Stimulated activated CD4-positive, alpha-beta T cell treated with anti-CD3 and anti-CD28 coated beads, Interleukin-2, amount 100 ng/mL, for 24 hours (primary cell): ENCODE results near the gene RGS7.
"Not testable (repeated sequence)": the region's sequence is repeated elsewhere in the genome, so short reads cannot be mapped to it uniquely, and the experiment has no call there.

Experiments used
- DNase-seq, 2 donors: peaks; one replicate each; pipeline ENCODE4 v3.0.0-alpha.2; 2020

The RGS7 gene

DNA sequence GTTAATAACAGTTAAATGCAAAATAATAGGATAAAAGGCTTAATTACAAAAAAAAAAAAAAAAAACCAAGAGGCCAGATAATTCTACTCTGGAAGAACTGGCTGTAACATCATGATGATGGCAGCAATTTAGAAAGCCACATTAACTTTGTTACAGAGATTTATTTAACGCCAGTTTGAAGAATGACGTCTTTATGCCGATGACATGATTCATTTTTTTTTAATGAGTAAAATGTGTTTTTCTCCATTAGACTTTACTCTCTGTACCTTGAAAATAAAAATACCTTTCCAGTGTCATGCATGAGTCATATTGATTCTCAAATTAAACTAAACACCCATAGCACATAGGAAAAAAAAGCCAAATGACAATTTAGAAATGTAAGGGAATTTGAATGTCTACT lies 226.1 kb downstream of the RGS7 start:
- no peak for DNase-seq

DNA sequence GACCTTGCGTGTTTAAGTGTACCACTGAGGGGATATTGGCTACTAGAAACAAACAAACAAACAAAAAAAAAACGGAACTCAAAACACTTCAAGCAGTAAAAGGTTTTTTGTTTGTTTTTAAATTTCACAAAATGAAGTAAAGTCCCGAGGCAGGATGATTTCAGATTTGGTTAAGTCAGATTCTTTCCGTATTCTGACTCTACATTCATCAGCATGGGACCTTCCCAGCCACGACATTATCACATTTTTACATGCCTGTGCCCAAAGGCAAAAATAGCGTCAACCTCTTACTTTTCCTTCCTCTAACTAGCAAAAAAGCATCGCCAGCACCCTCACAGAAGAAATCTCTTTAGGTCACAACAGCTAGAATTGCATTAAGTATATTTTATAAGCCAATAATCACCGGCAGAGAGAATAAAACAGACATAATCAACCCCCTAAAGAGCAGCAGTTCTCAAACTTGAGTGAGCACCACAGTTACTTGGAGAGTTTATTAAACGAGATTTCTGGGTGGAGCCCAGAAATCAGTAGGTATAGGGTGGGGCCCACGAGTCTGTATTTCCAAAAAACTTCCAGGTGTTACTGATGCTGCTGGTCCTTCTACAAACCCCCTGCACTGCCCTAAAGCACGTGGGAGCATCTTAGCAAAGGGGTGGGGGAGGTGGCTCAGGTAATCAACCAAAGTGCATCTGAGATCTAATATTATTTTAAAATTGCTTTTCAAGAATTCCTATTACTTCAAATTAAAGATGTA lies 227.6 kb downstream of the RGS7 start:
- no peak for DNase-seq

GRCh38 chr1:241125286-241125685 lies 231.7 kb downstream of the RGS7 start:
- DNase-seq, result no peak

DNA sequence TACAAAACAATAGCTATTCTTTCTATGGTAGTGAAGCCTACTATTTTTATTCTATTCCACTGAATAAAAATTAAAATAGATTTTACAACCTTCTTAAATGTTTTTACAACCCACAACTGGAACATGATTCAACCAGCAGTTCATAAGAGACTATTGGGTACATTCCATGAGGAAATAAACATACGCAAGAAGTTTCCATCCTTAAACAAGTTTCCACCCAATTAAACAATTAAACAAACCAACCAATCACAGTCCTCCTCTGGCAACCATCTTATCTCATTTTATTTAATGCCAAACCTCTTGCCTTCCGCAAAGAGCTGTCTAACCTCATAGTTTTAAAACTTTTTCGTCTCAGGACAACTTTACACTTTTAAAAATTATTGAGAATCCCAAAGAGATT lies 239.0 kb downstream of the RGS7 start:
- DNase-seq, result no peak

GRCh38 chr1:241115784-241116183 lies 241.2 kb downstream of the RGS7 start:
- no peak for DNase-seq

DNA sequence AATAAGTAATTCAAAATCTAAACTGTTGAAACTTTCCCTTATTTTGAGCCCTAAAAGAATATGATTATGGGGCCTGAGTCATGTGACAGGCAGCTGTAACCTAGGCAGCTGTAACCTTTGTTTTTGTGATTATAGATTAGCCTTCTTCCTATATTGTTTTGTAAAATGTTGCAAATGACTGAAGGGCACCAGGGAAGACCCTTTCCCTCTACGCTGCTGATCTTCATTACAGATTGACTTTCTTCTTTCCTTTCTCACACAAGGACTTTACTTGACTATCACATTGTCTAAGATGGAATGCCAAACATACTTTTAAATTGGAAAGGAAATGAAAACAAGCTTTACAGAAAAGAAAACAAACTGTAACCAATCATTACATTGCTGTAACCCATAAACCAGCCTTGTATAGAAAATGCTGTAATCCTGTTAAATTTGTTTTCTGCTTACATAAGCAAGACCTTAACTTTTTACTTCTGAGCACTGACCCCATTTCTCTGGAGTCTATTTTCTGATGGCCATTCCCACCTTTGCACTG lies 242.2 kb downstream of the RGS7 start:
- no peak for DNase-seq

DNA sequence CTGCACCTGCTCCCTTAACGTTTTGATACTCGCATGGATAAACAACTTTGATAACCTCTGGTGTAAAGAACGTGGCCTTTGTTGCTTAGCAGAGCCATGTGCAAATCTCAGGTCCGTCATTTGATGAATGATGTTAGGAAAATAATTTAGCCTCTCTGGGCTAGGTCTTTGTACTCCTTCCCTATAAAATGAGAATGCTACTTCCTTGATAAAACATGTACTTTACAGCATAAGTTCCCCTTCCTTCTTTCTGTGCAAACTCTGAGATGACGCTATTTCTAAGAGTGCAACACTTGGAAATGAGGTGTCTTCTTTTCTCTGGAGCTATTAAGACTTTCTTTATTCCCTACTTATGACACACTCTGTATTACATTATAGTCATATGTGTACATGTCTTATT lies 243.4 kb downstream of the RGS7 start:
- no peak for DNase-seq

DNA sequence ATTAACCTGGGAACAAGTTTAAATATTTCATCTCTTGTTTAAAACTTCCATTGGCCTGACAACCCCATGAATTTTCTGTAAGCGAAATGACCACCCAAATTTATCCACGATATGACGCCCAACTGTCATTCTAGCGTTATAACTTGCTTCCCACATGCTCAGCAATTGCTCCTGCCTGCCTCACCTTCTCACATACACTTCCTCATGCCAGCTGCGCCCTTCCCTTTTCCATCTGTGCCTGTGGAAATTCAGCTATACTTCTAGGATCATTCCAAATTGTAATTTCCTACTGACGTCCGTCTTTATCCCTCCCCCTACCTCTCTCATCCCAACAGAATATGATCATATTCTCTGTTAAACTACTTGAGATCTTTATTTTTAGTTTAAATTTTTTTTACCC lies 248.0 kb downstream of the RGS7 start:
- no peak for DNase-seq

DNA sequence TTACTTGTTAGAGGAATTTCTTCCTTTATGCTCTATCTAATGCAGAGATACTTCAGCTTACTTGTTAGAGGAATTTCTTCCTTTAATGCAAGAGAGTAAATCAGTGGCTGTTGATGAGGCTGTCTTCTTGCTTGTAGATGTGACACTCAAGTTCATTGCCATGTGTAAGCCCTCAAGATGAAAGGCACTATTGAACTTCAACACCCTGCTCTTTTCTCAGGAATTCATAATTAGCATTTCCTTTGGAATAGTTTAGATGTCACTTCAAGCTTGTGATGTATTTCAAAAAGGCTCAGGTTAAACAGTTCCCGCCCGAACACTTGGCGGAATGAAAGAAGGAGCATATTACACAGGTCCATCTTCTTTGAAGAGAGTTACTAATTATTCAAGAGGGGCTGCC lies 251.9 kb downstream of the RGS7 start:
- DNase-seq, result no peak

DNA sequence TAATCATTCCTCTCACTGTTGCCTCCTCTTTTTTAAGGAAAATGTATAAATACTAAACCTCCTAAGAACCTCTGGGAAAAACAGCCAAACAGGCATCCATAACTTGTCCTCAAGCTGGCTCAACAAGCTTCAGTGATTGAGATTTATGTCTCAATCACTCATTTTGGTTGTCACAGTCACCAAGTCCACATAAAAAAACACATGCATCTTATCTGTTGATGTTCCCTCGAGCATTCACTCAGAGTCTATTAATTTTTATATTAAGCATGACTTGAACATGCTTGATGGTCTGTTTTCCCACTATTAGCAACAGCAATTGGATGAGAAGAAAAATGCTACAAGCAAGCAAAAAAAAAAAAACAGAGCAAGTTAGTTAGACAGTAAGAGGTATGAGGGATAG lies 254.3 kb downstream of the RGS7 start:
- DNase-seq, result no peak

DNA sequence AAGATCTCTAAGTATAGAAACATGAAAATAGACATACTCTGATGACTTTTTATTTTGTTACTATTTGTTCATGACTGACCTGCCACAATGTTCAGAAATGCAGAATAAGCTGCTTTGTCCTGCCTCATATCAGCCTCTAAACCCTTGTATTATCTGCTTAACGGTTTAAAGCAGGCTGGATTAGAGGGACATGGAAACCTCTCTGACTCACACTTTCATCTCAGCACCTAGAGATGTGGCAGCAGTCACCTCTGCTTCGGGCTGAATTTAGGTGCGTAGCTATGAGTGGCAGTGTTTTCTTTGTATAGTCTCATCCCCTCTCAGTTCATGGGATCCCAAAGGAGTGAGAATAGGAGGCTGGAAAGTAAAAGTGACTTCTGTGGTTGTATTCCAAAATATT lies 255.4 kb downstream of the RGS7 start:
- DNase-seq, result no peak

DNA sequence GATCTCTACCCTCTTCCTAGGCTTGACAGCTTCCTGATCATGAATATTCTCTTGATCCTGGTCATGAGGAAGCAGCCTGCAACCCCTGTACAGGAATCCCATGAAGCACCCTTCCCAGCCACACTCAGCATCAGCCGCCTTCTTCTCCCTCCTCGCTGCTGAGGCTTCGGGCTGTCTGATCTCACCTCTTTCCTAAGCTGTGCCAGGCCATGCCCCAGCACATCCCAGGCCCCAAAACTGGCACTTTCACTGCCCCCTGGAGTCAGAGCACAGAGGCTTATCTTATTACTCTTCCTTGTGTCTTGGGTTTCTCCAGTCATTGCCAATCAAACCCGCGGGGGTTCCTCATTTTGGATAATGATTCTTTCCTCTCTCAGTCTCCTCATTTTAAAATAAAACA lies 259.5 kb downstream of the RGS7 start:
- no peak for DNase-seq

DNA sequence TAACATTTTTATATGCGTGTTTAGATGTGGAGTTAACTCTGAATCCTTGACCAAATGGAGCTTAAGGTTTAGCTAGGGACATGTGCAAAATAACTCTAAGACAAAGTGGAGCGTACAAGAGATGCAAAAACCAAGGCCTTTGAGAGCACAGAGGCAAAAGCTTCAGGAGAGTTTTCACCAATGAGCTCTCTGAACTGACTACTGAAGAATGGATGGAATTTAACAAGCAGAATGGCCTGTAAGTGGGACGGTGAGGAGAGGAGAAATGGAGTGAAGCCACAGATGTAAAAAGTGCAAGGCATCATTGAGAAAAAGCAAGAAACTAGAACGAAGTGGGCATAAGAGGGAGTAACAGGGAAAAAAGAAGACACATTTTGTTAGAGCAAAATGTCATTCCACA lies 260.0 kb downstream of the RGS7 start:
- no peak for DNase-seq

DNA sequence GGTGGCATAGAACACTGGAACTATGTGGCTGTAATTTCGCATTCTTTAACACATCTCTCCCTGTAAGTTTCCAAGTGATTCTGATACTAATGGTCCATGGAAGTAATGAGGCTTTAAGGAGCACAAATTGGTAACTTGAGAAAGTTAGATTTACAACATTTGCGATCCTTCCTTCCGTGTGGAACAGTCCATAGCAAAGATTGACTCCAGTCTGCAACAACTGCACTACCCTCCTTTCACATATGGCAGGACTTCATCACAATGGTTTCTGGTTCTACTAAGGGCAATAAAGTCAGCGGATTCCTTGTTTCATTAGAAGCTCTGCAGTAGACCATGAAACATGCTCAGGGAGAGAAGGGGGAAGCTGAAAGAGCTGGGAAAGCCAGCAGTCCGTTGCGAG lies 261.2 kb downstream of the RGS7 start:
- no peak for DNase-seq

GRCh38 chr1:241090798-241091197 lies 266.2 kb downstream of the RGS7 start:
- no peak for DNase-seq

GRCh38 chr1:241089066-241089465 lies 267.9 kb downstream of the RGS7 start:
- not testable (repeated sequence) for DNase-seq

DNA sequence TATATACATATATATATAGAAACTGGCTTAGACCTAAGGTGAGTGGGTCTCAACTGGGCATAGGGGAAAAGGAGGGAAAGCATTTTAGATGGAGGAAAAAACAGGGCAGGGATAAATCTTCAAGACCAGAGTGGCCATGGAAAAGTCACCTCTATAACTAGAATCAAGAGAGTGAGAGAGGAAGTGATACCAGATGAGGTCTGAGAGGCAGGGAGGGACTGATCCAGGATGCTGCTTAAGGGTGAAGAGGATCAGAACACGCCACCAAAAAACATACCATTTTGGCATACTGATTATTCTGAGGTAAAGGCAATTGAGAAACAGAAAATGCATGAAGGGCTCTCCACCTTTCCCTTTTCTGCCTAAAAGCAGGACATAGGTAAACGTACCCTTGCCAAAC lies 268.9 kb downstream of the RGS7 start:
- not testable (repeated sequence) for DNase-seq

DNA sequence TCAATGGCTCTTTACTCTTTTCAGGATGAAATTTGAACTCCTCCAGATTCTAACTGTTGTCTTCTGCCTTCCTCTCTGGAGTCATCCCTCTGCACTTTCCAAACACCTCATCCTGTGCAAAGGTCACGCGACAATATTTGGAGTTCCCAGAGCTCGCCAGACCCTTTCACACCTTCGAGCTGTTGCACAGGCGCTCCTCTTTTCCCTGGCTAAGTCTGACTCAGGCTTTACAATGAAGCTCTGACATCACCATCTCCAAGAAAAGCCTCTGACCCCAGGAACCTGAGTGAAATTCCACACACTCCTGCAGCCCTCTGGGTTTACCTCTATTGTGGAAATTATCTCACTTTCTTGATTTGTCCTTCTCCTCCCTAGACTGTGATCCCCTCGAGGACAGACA lies 270.3 kb downstream of the RGS7 start:
- no peak for DNase-seq

- DNase-seq, result no peak
These were observed 273.7 kb downstream of the RGS7 start for GRCh38 chr1:241083285-241083684.

DNA sequence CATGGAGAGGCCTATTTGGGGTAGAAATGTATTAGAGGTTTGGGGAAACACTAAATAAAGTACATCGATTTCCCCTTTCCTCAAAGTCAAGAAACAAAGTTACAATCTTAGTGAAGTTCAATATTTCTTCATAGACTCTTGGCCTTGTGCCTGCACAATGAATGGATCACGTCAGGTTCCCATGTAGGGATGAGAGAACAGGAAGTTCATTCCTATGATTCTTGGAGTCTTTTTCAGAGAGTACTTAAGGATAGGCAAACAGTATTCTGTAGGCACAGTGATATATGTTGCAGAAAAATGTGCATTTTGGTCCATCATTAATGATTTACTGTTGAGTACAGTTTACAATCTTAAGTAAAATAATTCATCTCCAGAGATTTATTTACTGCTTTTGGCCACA lies 275.5 kb downstream of the RGS7 start:
- no peak for DNase-seq

- DNase-seq, result no peak
These were observed 277.5 kb downstream of the RGS7 start for GRCh38 chr1:241079459-241079858.

GRCh38 chr1:241079047-241079446 lies 278.0 kb downstream of the RGS7 start:
- no peak for DNase-seq

GRCh38 chr1:241077386-241078147 lies 279.4 kb downstream of the RGS7 start:
- DNase-seq, result no peak

DNA sequence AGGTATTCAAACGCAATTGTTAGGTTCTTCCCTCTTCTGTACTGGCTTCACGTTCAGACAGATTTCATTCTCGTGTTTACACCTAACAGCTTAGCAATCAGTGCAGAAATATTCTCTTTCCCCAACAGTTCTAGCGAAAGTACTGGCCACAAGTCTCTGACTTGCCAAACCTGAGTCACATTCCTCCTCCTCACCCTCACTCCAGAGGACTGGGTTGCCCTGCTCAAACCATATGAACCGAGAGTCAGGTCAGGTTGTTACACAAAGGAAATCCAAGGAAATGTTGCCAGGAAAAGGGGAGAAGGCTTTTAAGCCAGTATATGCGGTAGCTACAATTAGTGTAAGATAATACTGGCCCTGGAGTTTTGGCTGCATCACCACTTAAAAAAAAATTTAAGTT lies 282.5 kb downstream of the RGS7 start:
- no peak for DNase-seq
